ENCODE measurements around the gene PRR15L.
A peak's percentile ranks its signal among the peaks of the same experiment; 100 is the strongest.
"Not testable (repeated sequence)": the region's sequence is repeated elsewhere in the genome, so short reads cannot be mapped to it uniquely, and the experiment has no call there.

The PRR15L gene

DNA sequence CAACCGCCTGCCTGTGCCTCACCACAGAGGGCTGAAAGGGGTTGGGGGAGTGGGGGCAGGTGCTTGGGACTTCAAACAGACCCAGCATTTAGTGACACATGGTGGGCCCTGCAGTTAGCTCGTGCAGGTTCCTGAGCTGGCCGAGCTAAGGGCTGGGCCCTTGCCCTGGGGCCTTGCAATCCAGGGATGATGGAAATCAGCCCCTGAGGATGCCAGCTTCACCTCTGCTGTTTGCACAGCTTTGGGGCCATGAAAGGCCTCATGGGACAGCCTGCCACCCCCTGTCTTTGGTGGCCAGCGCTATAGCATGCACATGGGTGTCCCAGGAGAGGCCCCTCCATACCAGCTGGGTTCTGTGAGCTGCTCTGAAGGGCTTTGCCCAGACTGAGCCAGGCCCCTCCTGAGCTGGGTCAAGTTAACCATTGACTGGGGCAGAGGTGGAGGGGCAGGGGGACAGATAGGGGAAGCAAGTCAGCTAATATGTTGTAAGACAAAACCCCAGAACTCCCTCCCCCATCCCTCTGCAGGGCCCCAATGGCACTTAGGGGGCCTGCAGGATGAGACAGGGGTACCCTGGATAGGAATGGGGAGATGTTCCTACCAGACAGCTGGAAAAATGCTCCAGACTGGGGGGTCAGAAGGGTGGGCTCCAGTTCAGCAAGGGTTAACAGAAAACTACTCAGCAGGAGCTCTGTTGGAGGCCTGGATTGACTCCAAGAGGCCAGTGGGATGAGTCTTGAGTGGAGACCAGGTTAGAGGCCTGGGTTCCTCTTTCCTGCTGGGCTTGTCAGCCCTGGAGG, 692 bp downstream of the PRR15L start:
- no peak for DNase-seq

DNA sequence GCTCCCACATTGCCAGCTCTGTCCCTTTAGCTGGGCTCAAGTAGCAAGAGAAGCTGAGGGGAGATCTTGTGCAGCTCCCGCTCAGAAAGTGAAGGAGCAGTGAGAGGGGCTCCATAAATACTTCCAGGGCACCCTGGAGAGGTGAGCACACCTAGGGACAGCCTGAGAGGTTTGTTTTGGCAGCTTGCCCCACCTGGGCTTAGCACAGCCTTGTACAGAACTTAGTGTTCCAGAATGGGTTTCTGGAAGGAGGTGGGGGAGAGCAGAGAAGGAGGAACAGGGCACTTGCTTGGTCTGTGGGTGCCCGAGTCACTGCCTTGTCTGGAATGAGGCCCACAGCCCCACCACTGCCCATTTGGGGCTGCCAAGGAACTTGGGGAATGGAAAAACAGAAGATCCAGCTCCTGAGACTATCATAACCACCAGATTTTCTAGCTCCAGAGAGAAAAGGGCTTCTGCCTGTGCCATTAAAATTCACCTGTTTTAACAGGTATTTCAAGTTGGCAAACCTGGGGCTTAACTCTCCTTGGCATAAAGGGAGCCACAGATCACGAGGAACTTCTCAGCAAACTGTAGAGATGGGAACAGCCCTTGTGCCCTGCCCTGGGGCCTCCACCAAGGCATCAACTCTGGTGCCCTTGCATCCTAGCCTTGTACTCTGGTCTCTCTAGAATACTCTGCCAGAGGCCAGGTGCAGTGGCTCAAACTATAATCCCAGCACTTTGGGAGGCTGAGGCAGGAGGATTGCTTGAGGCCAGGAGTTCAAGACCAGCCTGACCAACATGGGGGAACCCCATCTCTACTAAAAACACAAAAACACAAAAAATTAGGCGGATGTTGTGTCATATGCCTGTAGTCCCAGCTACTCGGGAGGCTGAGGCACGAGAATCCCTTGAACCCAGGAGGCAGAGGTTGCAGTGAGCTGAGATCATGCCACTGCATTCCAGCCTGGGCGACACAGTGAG, 1.9 kb downstream of the PRR15L start:
- DNase-seq = no peak

DNA sequence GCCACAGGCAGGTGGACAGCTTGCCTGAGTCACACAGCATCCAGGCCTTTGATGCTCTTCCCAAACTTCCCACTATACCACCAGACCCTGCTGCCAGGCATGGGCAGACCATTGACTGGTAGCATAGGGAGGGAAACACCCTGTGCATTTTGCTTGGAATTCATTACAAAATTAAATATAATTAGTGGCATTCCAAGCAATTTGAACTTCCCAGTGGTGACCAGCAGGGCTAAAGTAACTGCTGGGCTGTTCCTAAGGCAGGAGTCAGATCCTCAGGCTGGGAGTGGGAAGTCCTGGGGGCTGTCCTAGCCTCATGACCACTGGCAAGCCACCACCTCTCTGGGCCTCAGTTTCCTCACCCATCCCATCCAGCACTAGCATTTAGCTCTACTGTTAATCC, 3.8 kb downstream of the PRR15L start:
- DNase-seq = no peak

DNA sequence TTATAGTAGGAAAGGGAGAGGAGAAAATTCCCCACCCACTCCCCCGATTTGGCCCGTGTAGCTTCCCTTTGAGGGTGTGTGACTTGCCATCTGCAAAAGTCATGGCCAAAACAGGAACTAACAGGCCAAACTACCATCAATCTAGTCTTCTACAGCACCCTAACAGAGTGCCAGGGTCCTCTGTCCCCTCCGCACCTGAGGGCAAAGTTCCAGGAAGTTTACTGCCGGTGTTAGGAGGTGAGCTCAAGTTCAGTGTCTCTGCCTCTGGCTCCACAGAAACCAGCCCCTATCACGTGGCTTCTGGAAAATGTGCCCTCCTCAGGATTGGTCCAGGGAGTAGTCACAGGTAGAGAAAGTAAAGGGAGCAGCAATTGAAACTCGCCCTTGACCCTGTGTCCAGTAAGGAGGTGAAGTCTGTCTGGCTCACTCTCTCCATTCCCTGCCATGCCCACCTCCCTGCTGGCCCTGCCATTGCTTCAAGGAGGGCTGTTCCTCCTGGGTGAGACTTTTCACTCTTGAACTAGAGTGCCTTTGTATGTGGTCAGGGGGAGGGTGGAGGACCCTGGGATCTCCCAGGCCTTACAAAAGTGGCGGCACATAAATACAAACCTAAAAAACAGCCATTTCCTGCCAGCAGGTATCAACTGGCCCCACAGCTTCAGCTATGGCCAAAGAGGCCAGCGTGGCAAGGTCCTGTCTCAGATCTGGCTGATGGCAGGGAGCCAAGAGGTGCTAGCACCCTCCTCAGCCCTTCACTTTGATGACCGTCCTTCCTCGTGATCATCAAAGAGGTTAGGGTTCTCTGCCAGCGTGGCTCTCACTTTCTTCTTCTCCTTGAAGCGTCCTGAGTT, 5.3 kb downstream of the PRR15L start:
- DNase-seq = no peak

DNA sequence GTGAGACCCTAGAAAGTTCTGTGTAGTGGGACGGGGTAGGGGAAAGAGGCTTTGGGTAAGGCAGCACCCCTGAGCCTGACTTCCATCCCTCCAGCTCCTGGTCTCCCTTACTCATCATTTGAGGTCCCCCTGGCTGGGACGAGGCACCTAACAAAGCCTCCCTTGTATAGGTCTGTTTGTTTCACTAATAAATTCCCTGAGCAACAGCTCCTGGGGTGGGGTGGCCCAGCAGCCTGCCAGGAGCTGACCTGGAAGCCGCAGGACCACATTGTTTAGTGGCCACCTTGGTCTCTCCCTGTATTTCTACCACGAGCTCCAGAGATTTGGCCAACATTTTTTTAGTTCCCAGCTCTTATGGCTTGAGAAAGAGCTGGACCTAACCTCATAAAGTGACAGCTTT, 7.2 kb downstream of the PRR15L start:
- no peak for DNase-seq

DNA sequence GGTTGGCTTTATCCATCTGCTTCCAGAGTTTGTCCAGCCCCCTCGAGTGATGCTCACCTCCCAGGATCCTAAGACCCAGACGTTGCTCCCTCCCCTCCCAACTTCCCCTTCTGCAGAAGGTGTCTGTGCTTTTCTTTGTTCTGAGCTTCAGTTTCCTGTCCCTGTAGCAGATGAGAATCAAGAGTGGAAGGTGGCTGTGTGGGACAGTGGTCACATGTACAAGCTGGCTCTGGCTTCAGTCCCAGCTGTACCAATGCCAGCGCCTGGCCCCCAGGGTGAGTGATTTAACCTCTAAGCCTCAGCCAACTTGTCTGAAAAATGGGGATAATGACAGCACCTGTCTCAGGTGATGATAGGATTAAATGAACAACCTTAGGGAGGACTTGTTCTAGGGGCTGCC, 7.7 kb downstream of the PRR15L start:
- no peak for DNase-seq

DNA sequence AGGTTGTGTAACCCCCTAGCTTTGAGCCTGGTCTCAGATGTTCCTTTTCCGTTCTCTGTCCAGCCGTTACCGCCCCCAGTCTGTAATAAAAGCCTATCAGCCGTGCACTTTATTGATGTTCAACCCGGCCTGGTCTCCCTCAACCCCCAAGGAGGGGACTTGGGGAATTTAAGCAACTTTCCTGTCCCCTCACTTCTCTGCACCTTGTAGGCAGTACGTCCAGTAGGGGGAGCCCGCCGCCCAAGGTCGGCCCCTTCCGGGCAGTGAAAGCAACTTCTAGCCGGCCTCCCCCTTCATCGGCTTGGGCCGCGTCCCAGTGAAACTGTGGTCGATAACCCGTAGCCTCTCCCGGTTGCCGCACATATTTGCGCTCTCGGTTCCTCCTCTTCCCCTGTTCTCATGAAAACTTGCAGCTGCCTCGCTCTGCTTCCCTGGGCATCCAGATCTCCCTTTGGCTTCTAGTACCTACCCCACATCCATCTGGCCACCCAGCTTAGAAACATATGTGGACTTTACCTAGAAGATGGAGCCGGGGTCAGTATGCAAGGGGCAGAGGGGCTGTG, 8.4 kb downstream of the PRR15L start:
- DNase-seq = peak; percentile 66

DNA sequence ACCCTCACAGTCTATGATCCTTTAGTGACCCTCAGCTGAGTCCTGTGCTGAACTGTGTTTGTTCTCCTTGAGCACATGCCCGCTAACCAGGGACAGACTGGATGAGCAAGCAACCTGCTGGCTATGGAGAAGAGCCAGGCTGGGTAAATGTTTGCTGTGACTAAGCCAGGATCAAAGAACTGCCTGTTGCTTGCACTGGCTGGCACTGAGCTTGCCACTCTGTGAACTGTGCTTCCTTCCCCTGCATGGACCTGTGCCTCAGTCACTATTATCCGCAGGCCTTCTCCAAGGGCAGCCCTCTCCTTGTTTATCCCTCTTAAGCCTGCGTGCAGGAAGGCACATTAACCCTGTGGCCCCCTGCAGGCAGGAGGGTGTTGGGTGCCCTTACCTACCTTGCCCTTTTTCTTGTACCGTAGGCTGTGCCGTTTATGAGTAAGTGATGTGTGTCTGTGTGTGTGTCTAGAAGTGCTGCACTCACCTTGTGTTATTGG, 8.9 kb downstream of the PRR15L start:
- no peak for DNase-seq

DNA sequence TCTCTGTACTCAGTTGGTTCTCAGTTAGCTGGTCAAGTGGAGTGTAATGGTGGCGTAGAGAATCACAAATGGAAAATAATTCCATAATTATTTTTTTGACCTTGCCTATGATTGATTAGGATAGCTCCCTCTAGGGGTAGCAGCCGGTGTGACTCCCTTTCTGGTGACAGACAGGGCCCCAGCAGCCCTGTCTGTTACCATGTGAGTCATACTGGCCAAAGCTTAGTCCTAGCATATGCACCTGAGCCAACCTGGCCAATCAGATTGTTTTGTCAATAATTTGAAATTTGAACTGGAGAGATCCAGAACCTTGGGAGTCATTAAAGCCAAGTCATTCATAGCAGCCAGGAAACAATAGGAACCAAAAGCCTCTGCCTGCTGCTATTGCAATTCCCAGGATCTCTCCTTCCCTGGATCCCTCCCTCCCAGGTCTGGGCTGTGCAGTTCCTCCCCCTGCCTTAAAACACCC, 10.7 kb downstream of the PRR15L start:
- peak; percentile 68 for DNase-seq

DNA sequence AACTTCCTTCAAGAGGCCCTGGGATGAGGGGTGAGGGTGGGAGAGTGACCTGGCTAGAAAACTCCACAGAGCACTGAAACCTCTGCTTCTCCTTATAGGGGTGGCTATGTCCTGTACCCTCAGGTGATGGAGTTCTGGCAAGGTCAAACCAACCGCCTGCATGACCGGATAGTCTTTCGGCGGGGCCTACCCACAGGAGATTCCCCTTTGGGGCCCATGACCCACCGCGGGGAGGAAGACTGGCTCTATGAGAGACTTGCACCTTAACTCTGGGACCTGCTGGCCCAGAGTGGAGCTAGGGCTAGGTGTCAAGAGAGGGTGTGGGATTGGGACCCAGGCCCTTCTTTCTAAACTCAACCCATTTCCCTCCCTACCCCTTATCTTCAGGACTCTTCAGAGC, 11.2 kb downstream of the PRR15L start:
- DNase-seq = no peak

DNA sequence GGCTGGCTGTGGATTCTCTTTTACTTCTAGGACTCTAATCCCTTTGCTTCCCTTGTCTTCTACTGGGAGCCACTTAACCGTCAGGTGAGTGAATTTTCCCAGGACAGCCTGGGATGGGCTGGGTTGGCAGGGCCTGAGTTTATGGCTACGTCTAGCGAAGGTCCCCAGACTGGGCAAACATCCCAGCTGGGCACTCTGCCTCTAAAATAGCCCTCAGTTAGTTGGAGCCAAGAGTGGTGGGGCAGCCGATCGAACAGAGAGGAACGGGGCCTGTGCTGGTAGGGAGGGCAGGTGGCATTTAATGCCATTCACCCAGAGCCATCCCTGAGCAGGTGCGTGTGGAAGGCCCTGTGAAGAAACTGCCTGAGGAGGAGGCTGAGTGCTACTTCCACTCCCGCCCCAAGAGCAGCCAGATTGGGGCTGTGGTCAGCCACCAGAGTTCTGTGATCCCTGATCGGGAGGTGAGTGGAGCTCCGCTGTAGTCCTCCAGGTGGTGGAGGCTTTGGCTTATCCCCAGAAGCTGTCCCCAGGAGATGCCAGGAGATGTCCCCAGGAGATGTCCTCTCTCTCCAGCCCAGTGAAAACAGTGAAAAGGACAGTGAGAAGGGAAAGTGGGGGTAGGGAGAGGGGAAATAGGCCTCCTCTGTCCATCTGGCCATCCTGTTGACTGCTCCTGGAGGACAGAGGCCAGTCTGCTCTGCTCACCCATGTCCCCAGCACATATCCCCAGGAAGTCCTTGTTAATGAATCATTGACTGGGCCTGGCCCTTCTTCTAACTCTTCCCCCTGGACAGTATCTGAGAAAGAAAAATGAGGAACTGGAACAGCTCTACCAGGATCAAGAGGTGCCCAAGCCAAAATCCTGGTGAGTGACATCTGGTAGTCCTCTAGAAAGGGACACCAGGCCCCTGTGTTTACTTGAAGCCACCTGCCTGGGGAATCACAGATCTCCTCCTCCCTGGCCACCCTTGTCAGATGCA, 11.9 kb downstream of the PRR15L start:
- DNase-seq = no peak

DNA sequence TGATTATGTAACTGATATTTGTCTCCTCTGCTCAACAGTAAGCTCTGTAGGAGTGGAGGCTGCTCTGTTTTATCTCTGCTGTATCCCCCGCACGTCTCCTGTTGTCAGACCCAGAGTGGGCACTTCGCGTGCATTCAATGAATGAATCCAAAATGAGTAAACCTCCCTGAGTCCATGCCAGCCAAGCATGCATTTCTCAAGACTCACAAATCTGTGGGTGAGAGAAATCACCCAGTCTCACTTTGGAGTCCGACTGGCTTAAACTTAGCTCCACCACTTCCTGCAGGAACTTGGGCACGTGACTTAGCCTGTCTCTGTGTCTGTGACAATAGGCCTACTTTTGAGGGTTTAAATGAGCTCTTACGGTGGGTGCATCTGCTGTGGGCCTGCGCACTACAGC, 12.6 kb downstream of the PRR15L start:
- DNase-seq = no peak

DNA sequence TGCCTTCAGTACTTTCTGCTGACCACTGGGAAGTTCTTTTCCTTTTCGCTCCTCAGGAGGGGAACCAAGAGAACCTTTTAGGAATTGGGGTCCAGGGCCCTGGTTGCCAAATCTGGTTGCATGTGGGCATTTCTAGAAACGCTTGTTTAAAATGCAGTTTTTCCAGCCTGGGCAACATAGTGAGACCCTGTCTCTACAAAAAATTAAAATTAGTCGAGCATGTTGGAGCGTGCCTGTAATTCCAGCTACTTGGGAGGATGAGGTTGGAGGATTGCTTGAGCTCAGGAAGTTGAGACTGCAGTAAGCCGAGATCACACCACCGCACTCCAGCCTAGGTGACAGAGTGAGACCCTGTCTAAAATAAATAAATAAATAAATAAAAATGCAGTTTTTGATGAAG, 15.1 kb downstream of the PRR15L start:
- no peak for DNase-seq

DNA sequence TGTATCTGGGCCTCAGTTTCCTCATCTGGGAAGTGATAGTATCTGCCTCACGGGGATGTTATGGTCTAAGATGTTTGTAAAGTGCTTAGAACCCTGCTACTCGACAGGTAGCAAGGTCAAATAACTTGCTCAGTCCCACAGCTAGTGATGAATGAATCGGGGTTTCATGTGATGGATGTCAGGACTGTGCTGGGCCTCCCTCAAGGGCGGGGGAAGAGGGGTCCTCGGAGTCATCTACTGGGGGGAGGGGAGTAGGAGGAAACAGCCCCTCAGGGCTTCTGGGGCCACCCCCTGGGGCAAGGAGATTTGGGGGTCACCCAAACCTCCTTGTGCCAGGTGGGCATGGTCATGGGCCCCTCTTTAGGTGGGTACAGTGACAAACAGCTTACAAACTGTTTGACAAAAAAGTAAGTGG, 15.6 kb downstream of the PRR15L start:
- DNase-seq = no peak

DNA sequence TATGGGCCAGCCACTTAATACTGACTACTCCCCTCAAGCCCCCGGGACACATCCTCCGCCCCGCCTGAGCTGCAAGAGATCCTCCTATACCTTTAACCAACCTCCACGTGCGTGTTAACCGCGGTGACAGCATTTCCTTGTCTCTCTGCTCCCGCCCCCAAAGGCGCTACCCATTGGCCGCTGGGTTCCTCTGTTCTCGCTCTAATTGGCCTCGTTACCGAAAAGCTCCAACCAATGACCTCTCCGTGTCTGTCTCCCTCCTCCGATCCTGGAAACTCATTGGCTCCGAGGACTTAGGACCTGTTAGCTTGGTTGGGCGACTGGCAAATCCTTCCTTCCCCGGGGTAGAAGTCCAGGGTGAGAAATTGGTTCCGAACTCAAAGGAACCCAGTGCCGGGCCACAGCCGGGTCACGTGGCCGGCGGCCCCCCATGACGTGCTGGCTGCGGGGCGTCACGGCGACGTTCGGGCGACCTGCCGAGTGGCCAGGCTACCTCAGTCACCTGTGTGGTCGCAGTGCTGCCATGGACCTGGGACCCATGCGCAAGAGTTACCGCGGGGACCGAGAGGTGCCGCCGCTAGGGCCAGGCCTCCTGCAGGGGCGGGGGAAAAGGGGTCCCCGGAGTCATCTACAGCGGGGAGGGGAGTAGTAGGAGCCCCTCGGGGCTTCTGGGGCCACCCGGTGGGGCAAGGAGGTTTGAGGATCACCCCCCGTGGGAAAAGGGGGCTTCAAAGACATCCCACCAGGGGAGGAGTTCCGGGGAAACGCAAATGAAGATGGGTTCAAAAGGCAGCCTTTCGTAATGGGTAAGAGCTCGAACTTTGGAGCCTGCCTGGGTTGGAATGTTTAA, 16.2 kb downstream of the PRR15L start, which contains the start of gene PNPO:
Gene PNPO (plus strand): TSS at position 326 of the 850 bp plus-strand sequence. CDS start 105 bp downstream, at position 431.
- DNase-seq = peak; percentile 93

DNA sequence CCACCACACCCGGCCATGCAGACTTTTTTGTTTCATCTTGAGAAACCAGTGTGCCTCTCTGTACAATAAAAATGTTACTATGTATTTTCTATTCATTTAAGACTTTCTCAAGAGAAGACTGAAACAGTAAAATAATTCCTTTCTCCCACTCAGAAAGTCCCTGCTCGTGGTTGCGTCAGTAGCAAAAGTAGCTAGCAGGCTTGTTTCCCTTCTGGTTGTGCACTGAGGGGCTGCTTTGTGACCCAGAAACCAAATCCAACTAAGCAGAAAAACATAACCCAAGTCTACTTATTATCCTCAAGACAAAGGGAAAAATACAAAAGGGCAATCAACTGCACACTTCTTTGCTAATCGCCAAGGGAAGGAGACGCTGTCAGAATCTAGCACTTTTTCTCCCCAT, 19.7 kb downstream of the PRR15L start:
- no peak for DNase-seq

DNA sequence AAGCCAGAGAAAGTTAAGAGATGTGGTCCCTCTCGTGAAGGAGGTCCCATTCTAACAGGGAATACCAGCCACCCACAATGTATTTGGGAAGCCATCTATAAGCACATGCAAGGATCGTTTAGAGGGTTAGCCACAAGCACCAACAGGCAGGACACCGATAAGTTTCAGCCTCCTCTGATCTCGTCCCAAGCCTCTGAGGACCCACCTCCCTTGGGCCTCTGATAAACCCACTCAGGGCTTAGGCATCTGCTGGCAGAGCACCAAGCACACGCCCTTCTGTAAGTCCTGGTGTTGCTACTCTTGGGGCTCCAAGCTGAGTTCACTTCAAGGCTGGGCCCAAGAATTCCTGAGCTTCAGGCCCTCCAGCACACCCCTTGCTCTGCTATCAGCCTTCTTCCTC, 21.7 kb downstream of the PRR15L start:
- no peak for DNase-seq

DNA sequence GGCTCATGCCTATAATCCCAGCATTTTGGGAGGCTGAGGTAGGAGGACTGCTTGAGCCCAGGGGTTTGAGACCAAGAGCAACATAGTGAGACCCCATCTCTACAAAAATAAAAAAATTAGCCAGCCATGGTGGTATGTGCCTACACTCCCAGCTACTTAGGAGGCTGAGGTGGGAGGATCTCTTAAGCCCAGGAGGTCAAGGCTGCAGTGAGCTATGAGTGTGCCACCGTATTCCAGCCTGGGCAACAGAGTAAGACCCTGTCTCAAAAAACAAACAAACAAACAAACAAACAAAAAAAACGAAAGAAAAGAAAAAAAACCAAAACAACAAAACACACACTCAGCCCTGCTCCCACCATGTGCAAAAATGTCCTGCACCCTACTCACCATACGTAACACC, 22.2 kb downstream of the PRR15L start:
- DNase-seq = not testable (repeated sequence)

DNA sequence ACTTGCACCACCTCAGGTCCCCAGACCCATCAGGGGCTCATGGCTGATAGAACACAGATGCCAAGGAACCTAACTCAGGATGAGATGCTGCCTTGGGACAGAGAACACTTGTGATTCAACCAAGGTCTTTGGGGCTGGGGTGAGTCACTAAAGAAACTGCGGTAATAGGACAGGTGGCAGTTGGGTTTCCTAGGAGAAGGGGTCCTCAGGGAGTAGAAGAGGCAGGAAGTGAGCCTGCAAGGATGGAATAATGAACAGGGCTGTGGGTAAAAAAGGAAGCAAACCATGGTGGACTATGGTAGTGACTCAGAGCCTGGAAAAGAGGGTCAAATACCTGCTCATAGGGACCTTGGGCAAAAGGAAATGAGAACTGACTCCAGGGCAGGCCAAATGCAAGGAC, 22.8 kb downstream of the PRR15L start:
- DNase-seq = no peak

DNA sequence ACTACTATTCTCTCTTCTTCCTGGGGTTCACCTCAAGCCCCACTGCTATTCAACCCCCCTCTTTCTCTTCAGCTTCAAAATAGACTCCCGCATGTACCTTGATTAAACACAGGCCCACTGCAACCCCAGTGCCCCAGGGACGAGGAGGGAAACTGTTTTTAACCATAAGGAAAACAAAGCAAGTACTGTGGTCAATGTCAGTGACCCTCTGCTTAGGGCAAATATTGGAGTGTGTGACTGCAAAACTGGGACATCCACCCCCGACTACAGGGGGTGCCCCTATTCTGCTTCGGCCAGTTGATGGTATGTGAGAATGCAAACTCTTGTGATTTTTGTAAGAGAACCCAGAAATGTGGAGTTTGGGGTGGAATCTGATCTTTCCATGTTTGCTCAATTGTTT, 25.8 kb downstream of the PRR15L start:
- DNase-seq = no peak
